Measurements from ENCODE around the gene SYTL1. TPM values are rescaled to one million over a fixed set of nuclear protein-coding genes. Genes with fewer than 3 reads are reported as not detected.
"Not testable (repeated sequence)": the region's sequence is repeated elsewhere in the genome, so short reads cannot be mapped to it uniquely, and the experiment has no call there.

Gene SYTL1
- total RNA-seq, 1 experiment from 2014 or later, result 3.5 TPM

GRCh38 chr1:27383039-27383605, 41.3 kb downstream of the SYTL1 start, which contains the start of gene CD164L2:
CD164L2 (minus strand) TSS chr1:27383333; CDS start chr1:27383239, 94 bp downstream.
- no peak for DNase-seq (ENCODE audit: low spot score)

GRCh38 chr1:27383661-27384060, 41.8 kb downstream of the SYTL1 start:
- no peak for DNase-seq (ENCODE audit: low spot score)

- DNase-seq (ENCODE audit: low spot score), result not testable (repeated sequence)
Observed at GRCh38 chr1:27384797-27385196, 43.0 kb downstream of the SYTL1 start.

- peak; percentile 51 for DNase-seq (ENCODE audit: low spot score)
Observed at GRCh38 chr1:27388337-27389005, 46.6 kb downstream of the SYTL1 start.

GRCh38 chr1:27391511-27392095, 49.8 kb downstream of the SYTL1 start:
- no peak for DNase-seq (ENCODE audit: low spot score)

- peak; percentile 66 for DNase-seq (ENCODE audit: low spot score)
Observed at GRCh38 chr1:27392096-27392777, 50.4 kb downstream of the SYTL1 start, which contains the start of gene GPR3. GPR3 (plus strand) TSS chr1:27392622; CDS start chr1:27393799, 1,177 bp downstream.

GRCh38 chr1:27392778-27393635, 51.2 kb downstream of the SYTL1 start:
- DNase-seq (ENCODE audit: low spot score), result no peak

- no peak for DNase-seq (ENCODE audit: low spot score)
Observed at GRCh38 chr1:27393641-27394281, 51.9 kb downstream of the SYTL1 start.

- DNase-seq (ENCODE audit: low spot score), result no peak
Observed at GRCh38 chr1:27394282-27394658, 52.4 kb downstream of the SYTL1 start.

- no peak for DNase-seq (ENCODE audit: low spot score)
Observed at GRCh38 chr1:27394925-27395324, 53.1 kb downstream of the SYTL1 start.

GRCh38 chr1:27395441-27396195, 53.8 kb downstream of the SYTL1 start:
- DNase-seq (ENCODE audit: low spot score), result peak; percentile 22

GRCh38 chr1:27397110-27397509, 55.3 kb downstream of the SYTL1 start:
- DNase-seq (ENCODE audit: low spot score), result no peak

- no peak for DNase-seq (ENCODE audit: low spot score)
Observed at GRCh38 chr1:27397749-27398148, 55.9 kb downstream of the SYTL1 start.

- no peak for DNase-seq (ENCODE audit: low spot score)
Observed at GRCh38 chr1:27398405-27399149, 56.8 kb downstream of the SYTL1 start.

- DNase-seq (ENCODE audit: low spot score), result no peak
Observed at GRCh38 chr1:27399251-27400025, 57.6 kb downstream of the SYTL1 start.

GRCh38 chr1:27400082-27400962, 58.5 kb downstream of the SYTL1 start:
- DNase-seq (ENCODE audit: low spot score), result no peak

GRCh38 chr1:27400963-27401341, 59.1 kb downstream of the SYTL1 start:
- DNase-seq (ENCODE audit: low spot score), result no peak

GRCh38 chr1:27402349-27402754, 60.5 kb downstream of the SYTL1 start:
- peak; percentile 45 for DNase-seq (ENCODE audit: low spot score)

Measured in A172 (cell line).